ENCODE measurements around the gene SYTL4. TPM values are rescaled to one million over a fixed set of nuclear protein-coding genes. Genes with fewer than 3 reads are reported as not detected.

The SYTL4 gene
- total RNA-seq, 1 donor, result 5.1 TPM

- no peak for DNase-seq (ENCODE audit: low read depth)
- no peak for TF ChIP-seq CTCF (IDR thresholded peaks at IDR 0.05; ENCODE audit: insufficient read depth, low read length)
- no peak overlapping the region for H3K4me3 ChIP-seq (ENCODE audit: low read depth, low read length)
Measured at GRCh38 chrX:100681599-100681998, 50.3 kb downstream of the SYTL4 start.

DNA sequence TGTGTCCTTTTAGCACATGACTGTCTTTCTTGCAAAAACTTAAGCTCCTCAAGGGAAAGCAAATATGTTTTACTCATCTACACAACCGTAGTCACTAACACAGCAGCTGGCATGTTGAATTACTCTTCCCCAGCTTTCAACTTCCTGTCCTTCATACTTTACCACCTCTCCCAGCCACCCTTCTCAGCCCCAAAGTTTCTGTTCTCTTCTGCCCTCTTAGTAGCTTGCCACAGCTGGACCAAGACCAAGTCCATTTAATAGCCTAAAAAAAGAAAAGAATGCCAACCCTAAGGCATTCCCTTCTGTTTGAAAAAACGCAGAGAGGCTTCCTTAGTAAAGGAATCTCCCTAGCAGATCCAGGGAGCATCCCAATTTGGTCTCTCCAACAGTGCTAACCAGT is 51.2 kb downstream of the SYTL4 start:
- no peak for DNase-seq (ENCODE audit: low read depth)

DNA sequence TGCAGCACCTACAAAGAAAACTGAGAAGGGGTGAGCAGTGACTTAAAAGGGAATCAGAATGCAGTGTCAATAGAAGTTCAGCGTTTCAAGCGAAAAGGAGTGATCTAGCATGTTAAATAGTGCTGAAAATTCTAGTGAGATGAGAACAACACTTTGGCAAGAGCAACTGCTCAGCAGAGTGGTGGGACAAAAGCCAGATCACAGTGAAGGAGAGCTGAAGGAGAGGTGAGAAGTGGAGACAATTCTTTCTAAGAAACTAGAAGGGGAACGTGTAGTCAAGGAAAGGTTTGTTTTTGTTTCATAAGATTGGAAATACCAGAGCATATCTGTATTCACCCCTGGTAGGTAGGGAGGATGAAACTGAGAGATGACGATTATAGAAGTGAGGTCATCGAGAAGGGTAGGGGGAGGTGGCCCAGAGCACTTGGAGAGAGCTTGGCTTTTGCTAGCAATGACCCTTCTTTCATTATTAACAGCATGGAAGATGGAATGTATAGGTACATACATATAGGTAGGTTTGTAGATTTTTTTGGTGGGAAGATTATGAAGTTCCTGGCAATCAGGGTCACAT is 54.2 kb downstream of the SYTL4 start:
- H3K4me3 ChIP-seq (ENCODE audit: low read depth, low read length), result no peak overlapping the region
- peak; percentile 49 for DNase-seq (ENCODE audit: low read depth)
- no peak for TF ChIP-seq CTCF (IDR thresholded peaks at IDR 0.05; ENCODE audit: insufficient read depth, low read length)

More for the DNA sequence above, 51.2 kb downstream of the SYTL4 start:
- no peak overlapping the region for H3K4me3 ChIP-seq (ENCODE audit: low read depth, low read length)
- no peak for TF ChIP-seq CTCF (IDR thresholded peaks at IDR 0.05; ENCODE audit: insufficient read depth, low read length)

GRCh38 chrX:100674705-100675104 is 57.2 kb downstream of the SYTL4 start:
- no peak for DNase-seq (ENCODE audit: low read depth)
- no peak overlapping the region for H3K4me3 ChIP-seq (ENCODE audit: low read depth, low read length)
- TF ChIP-seq CTCF (IDR thresholded peaks at IDR 0.05; ENCODE audit: insufficient read depth, low read length), result no peak

DNA sequence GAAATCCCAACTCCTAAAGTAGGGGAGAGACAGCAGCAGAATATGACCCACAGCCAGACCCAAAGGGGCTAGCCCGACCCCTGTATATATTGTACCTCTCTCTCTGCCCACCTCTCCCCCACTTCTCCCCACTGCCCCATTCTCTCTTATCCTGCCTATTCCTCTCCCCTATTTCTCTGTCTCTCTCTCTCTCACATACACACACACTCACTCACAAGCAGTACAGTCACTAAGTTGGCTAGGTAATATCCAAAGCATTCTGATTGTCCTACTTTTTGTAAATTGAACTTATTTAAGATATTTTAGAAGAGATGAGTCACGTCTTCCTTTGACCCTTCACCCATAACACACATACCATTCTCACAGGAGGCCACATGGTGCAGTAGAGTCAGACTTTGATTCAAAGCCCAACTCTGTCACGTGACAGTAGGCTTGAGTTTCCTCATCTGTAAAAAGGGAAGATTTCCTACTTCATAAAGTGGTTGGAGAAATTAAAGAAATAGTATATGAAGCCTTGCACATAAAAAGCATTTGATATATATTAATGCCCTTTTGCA is 58.4 kb downstream of the SYTL4 start:
- DNase-seq (ENCODE audit: low read depth), result peak; percentile 73
- H3K4me3 ChIP-seq (ENCODE audit: low read depth, low read length), result no peak overlapping the region
- TF ChIP-seq CTCF (IDR thresholded peaks at IDR 0.05; ENCODE audit: insufficient read depth, low read length), result no peak

GRCh38 chrX:100672966-100673365 is 59.0 kb downstream of the SYTL4 start:
- no peak overlapping the region for H3K4me3 ChIP-seq (ENCODE audit: low read depth, low read length)
- TF ChIP-seq CTCF (IDR thresholded peaks at IDR 0.05; ENCODE audit: insufficient read depth, low read length), result no peak
- no peak for DNase-seq (ENCODE audit: low read depth)

- no peak for DNase-seq (ENCODE audit: low read depth)
- TF ChIP-seq CTCF (IDR thresholded peaks at IDR 0.05; ENCODE audit: insufficient read depth, low read length), result no peak
- H3K4me3 ChIP-seq (ENCODE audit: low read depth, low read length), result no peak overlapping the region
Measured at GRCh38 chrX:100663642-100664041, 68.3 kb downstream of the SYTL4 start.
